HL-60 (cell line): ENCODE results near the gene CCL13.

ENCODE experiments used
- DNase-seq, 2 experiments: peaks; one replicate each; pipeline ENCODE4 v3.0.0-alpha.2; 2010 to 2020; ENCODE audit warnings: low read depth in 1 of 2, low spot score in 1 of 2
- H3K27ac ChIP-seq: fragments of 250-450 bp; sonication (Bioruptor Pico); replicated peaks from 2 replicates; pipeline ENCODE4 v1.5.1; 2020; ENCODE audit warnings: mild to moderate bottlenecking, moderate library complexity
- H3K27me3 ChIP-seq: fragments of 250-450 bp; sonication (Bioruptor Pico); 2 replicates; pipeline ENCODE4 v1.5.1; 2021; ENCODE audit warnings: mild to moderate bottlenecking, moderate library complexity; ENCODE audit not compliant: insufficient read depth, poor library complexity, severe bottlenecking
- H3K4me3 ChIP-seq: replicated peaks from 2 replicates; pipeline ENCODE4 v1.5.1; 2011; ENCODE audit warnings: mild to moderate bottlenecking, control low read depth, low read length; ENCODE audit not compliant: insufficient read depth
- GABPA ChIP-seq: IDR thresholded peaks from 2 replicates; pipeline ENCODE4 v1.6.1; 2012; ENCODE audit warnings: low read depth
- POLR2AphosphoS5 ChIP-seq: IDR thresholded peaks from 2 replicates; pipeline ENCODE4 v1.6.1; 2012; ENCODE audit warnings: low read depth
- SPI1 ChIP-seq: IDR thresholded peaks from 2 replicates; pipeline ENCODE4 v1.6.1; 2012; ENCODE audit warnings: low read depth, mild to moderate bottlenecking, borderline replicate concordance
- TF ChIP-seq, protein P1 (sequence below): IDR thresholded peaks from one replicate; pipeline ENCODE4 v1.5.1; 2011; ENCODE audit warnings: low read length, control low read depth, inconsistent platforms; ENCODE audit not compliant: insufficient read depth
- TF ChIP-seq, protein P2 (sequence below): IDR thresholded peaks from 2 replicates; pipeline ENCODE4 v1.6.1; 2012; ENCODE audit warnings: low read depth; ENCODE audit not compliant: insufficient replicate concordance

The CCL13 gene

GRCh38 chr17:34354637-34355036 is 1.6 kb upstream of the CCL13 start:
- no peak overlapping the region for H3K4me3 ChIP-seq
- no peak for DNase-seq
- no peak overlapping the region for H3K27ac ChIP-seq
- TF ChIP-seq SPI1 (no peak), GABPA (no peak)
- TF ChIP-seq, protein P1, sequence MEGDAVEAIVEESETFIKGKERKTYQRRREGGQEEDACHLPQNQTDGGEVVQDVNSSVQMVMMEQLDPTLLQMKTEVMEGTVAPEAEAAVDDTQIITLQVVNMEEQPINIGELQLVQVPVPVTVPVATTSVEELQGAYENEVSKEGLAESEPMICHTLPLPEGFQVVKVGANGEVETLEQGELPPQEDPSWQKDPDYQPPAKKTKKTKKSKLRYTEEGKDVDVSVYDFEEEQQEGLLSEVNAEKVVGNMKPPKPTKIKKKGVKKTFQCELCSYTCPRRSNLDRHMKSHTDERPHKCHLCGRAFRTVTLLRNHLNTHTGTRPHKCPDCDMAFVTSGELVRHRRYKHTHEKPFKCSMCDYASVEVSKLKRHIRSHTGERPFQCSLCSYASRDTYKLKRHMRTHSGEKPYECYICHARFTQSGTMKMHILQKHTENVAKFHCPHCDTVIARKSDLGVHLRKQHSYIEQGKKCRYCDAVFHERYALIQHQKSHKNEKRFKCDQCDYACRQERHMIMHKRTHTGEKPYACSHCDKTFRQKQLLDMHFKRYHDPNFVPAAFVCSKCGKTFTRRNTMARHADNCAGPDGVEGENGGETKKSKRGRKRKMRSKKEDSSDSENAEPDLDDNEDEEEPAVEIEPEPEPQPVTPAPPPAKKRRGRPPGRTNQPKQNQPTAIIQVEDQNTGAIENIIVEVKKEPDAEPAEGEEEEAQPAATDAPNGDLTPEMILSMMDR = no peak
- H3K27me3 ChIP-seq = no peaks in the 10 kb centered on the region

- Histone ChIP-seq H3K4me3 (no peak overlapping the region), H3K27ac (no peak overlapping the region), H3K27me3 (no peaks in the 10 kb centered on the region)
- TF ChIP-seq, protein P2, sequence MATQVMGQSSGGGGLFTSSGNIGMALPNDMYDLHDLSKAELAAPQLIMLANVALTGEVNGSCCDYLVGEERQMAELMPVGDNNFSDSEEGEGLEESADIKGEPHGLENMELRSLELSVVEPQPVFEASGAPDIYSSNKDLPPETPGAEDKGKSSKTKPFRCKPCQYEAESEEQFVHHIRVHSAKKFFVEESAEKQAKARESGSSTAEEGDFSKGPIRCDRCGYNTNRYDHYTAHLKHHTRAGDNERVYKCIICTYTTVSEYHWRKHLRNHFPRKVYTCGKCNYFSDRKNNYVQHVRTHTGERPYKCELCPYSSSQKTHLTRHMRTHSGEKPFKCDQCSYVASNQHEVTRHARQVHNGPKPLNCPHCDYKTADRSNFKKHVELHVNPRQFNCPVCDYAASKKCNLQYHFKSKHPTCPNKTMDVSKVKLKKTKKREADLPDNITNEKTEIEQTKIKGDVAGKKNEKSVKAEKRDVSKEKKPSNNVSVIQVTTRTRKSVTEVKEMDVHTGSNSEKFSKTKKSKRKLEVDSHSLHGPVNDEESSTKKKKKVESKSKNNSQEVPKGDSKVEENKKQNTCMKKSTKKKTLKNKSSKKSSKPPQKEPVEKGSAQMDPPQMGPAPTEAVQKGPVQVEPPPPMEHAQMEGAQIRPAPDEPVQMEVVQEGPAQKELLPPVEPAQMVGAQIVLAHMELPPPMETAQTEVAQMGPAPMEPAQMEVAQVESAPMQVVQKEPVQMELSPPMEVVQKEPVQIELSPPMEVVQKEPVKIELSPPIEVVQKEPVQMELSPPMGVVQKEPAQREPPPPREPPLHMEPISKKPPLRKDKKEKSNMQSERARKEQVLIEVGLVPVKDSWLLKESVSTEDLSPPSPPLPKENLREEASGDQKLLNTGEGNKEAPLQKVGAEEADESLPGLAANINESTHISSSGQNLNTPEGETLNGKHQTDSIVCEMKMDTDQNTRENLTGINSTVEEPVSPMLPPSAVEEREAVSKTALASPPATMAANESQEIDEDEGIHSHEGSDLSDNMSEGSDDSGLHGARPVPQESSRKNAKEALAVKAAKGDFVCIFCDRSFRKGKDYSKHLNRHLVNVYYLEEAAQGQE = no peak
- no peak for TF ChIP-seq GABPA
- TF ChIP-seq POLR2AphosphoS5 = no peak
- no peak for TF ChIP-seq SPI1
- TF ChIP-seq, protein P1 = no peak
- no peak for DNase-seq
Measured at GRCh38 chr17:34357398-34357797, 1.1 kb downstream of the CCL13 start.

DNA sequence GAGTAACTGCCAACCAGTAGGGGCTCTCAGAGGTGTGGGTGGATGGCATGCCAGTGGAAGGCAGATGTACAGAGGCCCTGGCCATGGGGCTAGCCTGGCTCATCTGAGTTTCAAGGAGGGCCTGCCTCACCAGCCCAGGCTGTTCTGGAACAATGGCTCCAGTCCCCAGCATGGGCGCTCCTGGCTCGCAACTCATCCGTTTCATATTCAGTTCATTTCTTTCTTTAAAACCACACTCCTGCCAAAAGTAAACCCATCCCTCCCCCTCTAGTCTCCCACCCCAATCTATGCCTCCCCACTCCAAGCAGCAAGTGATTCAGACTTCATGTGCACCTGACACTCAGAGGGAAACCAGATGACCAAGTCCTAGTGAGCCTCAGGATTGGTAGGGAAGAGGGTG is 2.4 kb downstream of the CCL13 start:
- Histone ChIP-seq H3K27ac (no peak overlapping the region), H3K27me3 (no peaks in the 10 kb centered on the region), H3K4me3 (no peak overlapping the region)
- TF ChIP-seq GABPA (no peak), SPI1 (no peak), POLR2AphosphoS5 (no peak)
- TF ChIP-seq, protein P1 = no peak
- TF ChIP-seq, protein P2 = no peak
- no peak for DNase-seq

GRCh38 chr17:34360601-34361270 is 4.5 kb downstream of the CCL13 start:
- Histone ChIP-seq H3K27ac (no peak overlapping the region), H3K4me3 (no peak overlapping the region), H3K27me3 (no peaks in the 10 kb centered on the region)
- no peak for DNase-seq
- no peak for TF ChIP-seq GABPA
- no peak for TF ChIP-seq POLR2AphosphoS5
- TF ChIP-seq, protein P2 = no peak
- no peak for TF ChIP-seq SPI1
- TF ChIP-seq, protein P1 = no peak
